ENCODE results near the gene AP5Z1.

AP5Z1 gene

DNA sequence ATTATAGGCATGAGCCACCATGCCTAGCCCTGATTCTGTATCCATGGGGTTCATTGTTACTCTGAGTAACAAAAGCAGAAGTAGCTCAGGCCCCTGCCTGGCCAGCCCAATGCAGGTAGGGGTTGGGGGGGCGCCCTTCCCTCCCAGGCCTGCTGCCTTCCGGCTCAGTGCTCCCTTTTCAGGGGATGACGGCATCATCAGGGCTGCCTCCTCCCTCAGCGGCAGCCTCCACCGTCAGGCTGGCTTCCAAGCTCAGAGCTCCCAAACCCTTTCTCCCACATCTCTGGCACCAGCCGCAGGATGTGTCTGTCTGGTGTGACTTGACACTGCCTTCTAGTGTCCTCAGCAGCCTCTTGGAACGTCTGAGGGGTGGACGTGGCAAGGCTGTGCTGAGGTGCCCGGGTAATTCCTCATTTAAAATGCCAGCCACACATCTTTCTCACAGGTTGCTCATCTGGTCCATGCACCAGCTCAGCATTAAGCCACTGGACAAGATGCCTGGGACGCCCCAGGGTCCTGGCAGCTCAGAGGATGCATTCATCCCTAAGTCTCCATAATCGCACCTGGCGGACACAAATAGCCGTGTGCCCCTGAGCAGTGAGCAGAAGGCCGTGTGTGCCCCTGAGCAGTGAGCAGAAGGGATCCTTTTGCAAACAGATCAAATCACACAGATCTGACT, 48.2 kb downstream of the AP5Z1 start:
- DNase-seq, result no peak

DNA sequence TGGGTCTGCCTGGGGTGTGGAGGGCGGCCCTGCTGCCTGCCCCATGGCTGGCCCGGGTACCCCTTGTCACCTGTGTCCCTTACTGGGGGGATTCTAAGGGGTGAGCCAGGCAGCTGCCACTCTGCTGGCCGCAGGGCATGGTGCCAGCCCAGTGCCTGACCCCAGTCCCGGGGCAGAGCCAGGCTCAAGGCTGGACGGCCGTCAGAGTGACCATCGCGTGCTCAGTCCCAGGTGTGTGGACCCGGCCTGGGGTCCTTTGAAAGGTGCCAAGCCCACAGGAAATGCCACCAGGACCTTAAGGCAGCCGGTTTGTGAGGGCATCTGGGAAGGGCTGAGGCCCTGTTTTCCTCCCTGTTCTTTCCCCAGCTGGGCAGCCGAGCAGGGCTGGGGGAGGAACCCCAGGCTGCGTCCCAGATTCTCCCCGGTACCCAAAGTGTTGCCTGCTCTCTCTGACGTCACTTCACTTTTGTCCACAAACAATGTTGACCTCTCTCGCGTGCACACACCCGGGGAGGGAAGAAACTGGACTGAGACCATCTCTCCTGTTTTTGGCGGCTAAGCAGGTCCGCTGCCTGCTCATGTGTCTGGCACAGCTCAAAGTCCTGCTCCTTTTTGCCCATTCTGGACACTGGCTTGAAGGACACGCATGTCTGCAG, 48.8 kb downstream of the AP5Z1 start:
- no peak for DNase-seq

DNA sequence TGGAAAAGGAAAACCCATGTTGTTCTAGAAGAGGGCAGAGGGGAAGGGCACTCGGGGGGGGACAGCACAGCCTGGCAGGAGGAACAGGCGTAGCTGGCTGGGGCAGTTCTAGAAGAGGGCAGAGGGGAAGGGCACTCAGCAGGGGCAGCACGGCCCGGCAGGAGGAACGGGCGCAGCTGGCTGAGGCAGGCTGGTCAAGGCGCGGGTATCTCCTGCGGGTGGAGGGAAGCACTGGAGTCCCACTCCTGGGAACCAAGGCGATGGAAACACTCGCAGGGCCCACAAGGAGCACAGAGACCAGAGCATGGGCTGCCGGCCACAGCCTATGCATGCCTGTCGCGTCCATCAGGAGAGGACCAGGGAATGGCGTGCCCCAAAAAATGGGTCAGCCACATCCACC, 49.7 kb downstream of the AP5Z1 start:
- DNase-seq, result no peak

DNA sequence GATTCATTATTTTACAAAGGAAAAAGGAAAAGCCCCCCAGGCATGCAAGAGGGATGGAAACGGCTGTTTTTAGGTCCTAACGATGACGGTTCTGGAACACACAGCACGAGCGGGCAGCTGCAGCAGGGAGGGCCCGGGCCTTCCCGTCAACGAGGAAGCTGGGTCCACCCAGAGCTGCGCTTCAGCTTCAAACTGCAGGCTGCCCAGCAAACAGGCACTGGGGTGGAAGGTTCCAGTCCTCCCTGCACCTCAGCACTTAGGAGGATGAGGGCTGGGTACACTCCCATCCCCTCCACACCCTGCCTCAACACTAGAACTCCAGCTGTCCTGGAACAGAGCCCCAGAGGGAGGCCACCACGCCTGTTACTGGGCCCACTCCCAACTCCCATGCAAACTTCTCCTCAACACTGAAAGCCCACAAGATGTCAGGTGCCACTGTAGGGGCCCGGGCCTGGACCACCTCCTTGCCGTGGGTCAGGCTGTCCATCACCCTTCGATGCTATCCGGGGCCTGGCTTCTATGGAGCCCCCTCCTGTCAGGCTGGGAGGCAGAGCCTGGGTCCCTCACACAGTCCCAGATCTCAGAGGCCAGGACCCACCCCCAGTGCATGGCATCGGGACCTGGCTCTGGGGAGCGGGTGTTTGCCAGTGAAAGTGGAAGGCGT, 53.4 kb downstream of the AP5Z1 start:
- no peak for DNase-seq

DNA sequence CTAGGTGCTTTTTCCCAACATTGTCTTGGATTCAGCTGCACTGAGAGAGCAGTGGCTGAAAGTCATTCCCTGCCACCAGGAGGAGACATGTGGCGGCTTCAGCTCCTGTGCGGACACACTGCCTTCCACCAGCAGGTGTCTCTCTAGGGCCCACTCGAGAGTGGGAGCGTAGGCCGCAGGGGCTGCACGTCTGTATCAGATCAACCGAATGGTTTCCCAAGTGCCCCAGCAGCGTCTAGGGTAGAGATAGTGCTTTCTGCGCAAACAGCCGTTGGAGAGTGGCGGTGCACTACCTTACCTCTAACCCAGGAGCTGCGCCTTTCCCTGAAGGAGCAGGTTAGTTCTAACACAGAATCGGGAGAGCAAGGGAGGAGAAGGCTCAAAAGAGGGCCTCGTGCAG, 54.8 kb downstream of the AP5Z1 start:
- DNase-seq, result peak; percentile 84

DNA sequence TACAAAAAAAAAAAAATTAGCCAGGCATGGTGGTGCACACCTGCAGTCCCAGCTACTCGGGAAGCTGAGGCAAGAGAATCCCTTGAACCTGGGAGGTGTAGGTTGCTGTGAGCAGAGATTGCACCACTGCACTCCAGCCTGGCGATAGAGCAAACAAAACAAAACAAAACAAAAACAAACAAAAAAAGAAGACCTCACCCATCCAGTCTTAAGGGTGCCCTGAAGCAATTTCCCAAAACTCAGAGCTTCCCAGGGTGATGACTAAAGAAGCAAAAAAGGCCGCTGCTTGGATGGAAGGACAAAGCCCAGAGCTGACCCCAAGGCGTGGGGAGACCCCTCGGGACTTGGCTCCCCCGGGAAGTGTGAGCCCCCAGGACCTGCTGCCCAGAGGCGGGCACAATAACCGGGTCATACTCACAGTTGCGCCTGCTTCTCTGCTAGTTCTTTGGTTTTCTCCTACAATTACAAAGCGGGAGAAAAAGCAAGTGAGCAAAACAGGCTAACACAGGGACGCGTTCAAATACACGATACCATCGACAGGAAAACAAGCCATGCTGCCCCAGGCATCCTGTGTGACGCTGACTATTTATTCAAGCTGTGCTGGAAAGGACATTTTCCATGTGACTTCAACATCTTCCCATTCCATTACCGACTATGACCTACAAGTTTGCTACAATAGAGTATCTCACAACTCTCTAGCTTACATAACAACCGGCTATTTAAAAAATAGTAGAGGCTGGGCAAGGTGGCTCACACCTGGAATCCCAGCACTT, 56.5 kb downstream of the AP5Z1 start:
- DNase-seq, result no peak

DNA sequence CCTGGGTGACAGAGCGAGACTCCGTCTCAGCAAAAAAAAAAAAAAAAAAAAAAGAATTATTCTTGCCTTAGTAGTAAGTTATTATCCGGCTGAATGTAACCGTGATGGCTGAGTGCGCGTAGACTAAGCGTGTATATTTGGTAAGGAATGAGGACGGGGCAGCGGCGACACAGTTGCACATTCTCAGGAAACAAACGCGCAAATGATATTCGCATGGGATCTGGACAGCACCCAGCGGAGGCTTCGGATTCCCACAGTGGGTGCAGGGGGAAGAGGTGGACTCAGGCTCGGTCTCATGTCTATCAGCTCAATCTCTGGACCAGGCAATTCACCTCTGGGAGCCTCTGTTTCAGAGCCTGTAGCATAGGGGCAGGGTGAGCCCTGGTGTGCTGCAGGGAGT, 57.3 kb downstream of the AP5Z1 start:
- DNase-seq, result no peak

DNA sequence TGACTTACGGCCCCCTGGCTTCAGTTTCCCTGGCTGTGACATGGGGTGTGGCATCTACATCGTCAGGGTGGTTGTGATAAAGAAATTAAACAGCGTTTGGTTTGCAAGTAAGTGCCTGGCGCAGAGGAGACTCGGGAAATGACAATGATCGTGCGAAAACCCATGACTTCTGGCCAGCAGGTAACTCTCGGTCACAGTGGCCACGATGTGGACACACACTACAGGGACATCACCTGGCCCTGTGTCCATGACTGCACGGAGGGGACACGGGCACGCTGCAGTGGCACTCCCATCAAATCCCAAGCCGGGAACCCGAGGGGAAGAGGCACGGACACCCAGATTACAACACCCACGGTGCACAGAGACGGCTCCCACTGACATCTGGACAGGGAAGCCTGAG, 57.8 kb downstream of the AP5Z1 start:
- no peak for DNase-seq

DNA sequence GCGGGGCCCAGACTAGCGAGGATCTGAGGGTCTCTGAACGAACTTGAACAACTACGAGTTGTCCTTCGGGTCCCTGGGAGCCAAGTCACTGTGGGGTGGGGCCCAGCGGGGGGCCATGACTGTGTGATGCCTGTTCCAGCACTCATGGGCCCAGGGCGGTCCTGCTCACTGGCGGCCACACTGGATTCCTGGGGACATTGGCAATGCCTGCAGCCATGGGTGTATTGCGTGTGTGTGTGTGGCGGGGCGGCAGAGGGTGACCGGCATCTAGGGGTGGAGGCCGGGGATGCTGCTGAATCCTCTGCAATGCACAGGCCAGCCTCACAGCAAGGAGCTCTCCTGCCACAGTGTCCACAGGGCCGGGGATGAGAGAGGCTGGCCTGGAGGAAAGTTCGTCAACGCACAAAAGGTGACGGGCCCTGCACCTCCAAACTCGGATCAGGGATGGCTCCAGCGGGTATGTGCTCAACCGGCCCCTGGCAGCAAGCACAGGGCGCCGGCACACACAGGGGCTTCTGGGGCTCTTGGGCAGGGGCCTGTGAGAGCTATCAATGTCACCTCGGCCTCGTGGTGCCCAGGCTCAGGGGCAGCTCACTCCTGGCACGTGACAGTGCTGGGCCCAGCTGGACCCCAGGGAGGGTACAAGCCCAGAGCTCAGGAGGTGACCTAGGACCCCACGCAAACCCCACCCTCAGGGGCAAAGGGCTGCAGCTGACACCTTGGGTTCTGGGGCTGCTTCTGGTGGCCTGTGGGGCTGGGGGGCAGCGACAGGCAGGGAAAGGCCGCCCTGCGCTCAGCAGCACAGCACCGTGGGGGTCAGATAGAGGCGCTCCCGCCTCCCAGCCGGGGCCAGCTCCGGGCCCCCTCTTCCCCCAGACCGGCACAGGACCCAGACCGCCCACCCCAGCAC, 58.5 kb downstream of the AP5Z1 start:
- no peak for DNase-seq

DNA sequence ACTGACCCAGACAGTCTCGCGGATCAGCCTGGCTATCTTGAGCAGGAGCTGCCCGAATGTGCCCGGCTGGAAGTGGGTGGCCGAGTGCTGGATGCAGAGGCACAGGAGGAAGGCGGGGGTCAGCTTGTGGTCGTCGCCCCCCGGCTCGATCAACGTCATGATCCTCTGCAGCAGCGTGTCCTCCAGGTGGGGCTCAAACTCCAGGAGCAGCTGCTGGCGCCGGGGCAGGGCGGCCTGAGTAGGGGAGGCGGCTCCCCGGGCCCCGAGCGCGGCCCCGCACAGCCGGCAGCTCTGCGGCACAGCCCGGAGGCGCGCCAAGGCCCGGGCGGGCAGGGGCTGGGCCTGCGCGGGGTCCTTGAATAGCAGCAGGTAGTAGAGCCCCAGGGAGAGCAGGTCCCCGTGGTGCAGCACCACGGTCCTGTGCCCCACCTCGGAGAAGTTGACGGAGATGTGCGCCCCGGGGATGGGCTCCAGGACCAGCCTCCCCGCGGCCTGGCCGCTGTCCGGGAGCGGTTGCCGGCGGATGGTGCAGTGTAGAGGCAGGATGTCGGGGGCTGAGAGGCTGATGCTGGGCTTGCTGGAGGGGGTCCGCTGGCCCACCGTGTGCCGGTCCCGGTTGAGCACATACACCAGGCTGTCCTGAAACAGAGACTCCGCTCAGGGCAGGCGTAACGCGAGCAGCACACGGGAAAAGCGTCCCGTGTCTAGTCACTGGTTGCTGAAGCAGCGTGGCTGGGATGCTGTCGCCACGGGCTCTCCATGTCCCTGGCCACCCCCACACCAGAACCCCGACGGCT, 59.4 kb downstream of the AP5Z1 start:
- DNase-seq, result no peak

DNA sequence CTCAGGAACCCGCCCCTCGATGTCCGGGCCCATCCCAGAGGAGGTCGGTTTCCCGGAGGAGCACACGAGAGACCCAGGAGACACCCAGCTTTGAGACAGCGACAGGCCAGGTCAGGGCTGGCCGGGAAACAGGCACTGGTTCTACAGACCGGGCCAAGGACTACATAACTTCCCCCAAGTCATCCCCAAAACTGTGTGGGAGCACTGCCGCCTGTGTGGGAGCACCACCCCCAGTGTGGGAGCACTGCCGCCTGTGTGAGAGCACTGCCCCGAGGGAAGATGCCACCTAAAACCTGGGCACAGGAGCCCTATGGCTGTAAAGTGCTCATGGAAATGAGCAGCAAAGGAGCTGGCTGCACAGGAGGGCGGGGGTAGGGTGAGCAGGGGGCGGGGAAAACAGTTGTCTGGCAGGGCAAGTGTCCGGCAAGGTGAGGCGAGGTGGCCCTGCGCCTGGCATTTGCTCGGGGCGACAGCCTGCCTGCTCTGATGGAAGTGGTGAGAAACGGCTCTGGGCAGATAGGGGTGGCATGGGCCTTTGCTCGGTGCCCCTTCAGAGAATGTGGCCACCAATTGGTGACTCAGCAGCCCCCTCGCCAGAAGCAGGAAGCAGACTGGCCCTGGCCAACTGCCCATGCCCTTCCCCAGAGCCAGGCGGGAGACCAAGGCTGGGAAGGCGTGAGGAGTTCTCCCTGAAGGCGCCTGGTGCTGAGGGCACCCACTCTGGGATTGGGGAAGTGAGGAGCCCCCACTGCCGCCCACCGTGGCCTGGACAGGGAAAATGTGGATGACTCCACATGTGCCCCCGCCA, 60.2 kb downstream of the AP5Z1 start:
- no peak for DNase-seq

DNA sequence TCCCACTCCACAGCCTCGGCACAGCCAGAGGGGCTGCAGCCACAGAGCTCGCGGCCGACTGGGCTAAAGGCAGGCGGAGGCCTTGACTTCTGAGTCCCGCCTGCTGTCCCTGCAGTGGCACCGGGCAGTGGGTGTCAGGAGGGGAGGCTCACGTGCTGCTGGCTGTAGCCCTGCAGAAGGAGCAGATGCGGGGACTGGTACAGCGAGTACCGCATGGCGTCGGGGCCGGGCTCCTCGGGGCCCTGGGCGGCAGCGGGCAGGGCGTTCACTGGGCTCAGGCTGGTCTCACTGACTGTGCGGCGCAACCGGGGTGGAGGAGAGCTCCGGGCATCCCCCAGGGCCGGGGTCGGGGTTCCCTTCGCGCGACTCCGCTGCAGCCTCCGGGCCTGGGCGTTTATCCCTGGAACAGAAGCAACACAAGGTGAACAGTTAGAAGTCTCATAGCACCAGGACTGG, 60.8 kb downstream of the AP5Z1 start:
- no peak for DNase-seq

DNA sequence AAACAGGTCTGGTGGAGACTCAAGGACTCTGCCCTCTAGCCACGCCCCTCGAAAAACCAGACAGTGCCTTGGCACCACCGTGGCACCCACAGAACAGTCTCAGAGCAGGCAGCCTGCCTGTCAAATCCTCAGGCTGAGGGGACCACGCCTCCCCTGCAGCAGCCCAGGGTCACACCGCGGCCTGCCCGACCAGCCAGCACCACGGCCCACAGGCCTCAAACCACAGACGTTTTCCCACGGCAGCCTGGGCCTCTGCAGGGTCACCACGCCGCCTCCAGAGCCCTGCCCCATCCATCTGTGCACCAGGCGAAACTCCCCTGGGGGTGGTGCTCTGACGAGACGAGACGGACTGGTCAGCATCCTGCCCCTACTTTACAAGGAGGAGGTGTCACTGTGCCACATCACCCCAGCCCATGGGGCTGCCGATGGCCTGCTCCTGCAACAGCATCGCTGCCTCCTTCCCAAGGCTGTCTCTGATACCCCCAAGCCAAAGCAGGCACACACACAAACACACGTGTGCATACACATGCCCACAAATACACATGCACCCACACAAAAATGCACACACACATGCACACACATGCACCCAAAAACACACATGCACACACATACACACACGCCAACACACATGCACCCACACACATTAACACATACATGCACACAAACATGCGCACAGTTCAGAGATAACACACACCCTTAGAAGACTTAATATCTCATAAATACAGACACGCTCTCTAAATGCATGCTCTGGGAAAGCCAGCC, 61.8 kb downstream of the AP5Z1 start:
- DNase-seq, result no peak

DNA sequence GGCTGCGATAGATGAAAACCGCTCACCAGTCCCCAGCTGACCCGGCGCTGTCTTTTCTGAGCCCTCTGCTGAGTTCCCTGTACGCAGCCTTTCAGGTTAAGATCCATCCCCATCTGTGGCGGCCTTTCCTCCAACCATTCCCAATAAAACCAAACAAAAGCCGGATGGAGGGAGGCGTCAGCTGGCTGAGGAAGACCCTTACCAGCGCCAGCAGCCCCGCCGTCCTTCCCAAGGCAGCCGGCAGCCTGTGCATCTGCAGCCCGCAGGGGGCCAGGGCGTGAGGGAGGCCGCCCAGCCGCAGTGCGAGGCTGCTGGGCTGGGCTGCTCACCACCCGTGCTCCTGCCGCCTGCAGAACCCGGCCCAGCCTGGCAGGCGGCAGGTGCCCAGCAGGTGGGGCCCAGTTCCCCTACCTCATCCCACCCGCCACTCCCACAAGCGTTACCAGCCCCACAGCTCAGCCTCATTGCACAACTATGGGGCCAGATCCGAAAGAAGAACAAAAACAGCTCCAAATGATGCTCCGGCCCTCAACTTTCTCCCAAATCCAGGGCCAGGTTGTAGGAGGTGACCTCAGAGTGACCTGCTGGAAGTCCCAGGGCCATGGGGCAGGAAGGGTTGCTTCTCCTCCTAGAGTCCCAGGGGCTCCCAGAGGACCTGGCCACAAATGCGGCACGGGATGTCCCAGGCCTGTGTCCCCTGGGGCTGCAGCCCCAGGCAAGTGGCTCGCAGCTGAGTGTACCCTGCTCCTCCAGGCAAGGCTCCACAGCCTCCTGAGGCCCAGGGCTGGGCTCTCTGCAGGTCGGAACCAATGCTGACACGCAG, 62.6 kb downstream of the AP5Z1 start:
- DNase-seq, result no peak

DNA sequence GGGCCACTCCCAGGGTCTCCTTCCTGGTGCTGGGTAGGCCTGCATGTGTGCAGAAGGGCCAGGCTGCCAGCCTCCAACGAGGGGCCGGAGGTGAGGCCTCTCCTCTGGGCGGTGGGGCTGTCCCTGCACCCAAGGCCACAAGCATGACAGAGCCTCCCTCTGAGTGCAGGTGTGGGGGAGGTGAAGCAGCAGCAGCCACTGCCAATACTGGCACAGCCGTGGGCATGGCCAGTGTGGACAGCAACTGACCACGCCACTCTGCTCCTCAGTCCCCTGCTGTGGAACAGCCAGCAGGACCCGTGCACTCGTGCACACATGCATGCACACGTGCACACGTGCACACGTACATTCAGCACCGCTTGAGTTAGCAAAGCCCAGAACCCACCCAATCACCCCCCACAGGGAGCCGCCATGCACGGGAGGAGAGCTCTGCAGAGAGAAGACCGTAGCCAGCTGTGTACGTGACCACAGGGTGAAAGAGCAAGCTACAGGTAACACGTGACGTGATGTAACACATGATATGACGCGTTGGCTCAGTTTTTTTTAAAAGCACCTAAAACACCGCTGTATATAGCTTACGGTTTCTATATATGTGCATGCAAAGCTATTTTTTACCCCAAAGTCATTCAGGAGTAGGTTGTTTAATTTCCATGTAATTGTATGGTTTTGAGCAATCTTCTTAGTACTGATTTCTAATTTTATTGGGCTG, 63.4 kb downstream of the AP5Z1 start:
- DNase-seq, result no peak

DNA sequence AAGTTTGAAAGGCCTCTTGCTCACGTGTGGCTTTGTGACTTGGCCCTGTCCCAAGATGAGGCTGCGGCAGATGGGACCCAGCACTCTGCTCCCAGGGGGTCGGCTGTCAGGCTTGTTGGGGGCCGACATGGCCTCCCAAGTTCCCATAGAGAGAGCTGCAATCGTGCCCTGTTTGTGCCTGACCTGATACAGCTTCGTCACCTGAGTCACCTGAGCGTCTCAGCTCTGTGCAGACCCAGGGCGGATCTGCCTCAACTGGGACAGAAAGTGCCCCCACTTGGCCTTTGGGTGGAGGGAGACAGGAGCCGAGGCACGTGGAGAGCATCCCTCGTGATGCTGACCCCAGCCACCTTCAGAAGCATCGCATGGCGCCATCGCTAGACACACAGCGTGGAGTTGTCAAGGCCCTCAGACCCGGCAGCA, 64.7 kb downstream of the AP5Z1 start:
- no peak for DNase-seq

Data from 8988T (cell line).